Measurements from ENCODE around the gene TUBB8.
A peak's percentile ranks its signal among the peaks of the same experiment; 100 is the strongest.
"Not testable (repeated sequence)": the region's sequence is repeated elsewhere in the genome, so short reads cannot be mapped to it uniquely, and the experiment has no call there.

Gene TUBB8

GRCh38 chr10:74266-74621 lies 25.1 kb upstream of the TUBB8 start:
- H3K27ac ChIP-seq (ENCODE audit: low read depth, low read length); H3K79me2 ChIP-seq (ENCODE audit: control insufficient read depth, insufficient read depth, low read length); H2BK5ac ChIP-seq (ENCODE audit: low read length); H2BK120ac ChIP-seq (ENCODE audit: low read depth, low read length); H3K79me1 ChIP-seq (ENCODE audit: low read length); H3K4me2 ChIP-seq (ENCODE audit: low read length); H2AK5ac ChIP-seq (ENCODE audit: low read length); H3K4me3 ChIP-seq (ENCODE audit: low read length); H4K5ac ChIP-seq (ENCODE audit: low read length); H3K9ac ChIP-seq (ENCODE audit: low read length); H2BK15ac ChIP-seq (replicated peaks; ENCODE audit: low read depth); DNase-seq; H4K8ac ChIP-seq (ENCODE audit: low read depth, low read length); H3K36me3 ChIP-seq (ENCODE audit: control insufficient read depth, insufficient read depth, low read length); H3K23ac ChIP-seq (ENCODE audit: low read length); H3K4me1 ChIP-seq (ENCODE audit: control insufficient read depth, low read depth, low read length); H3K56ac ChIP-seq (ENCODE audit: low read length); H3K27me3 ChIP-seq (ENCODE audit: insufficient read depth, low read length, poor library complexity); H3K4ac ChIP-seq (ENCODE audit: low read depth, low read length); H3K18ac ChIP-seq (ENCODE audit: low read length): not testable (repeated sequence)
- no CpG with 5 or more reads among the region's 17 CpGs for WGBS (ENCODE audit: extremely low coverage, insufficient coverage, low lambda C conversion rate)

- H2BK120ac ChIP-seq (ENCODE audit: low read depth, low read length); H3K27me3 ChIP-seq (ENCODE audit: insufficient read depth, low read length, poor library complexity); H3K18ac ChIP-seq (ENCODE audit: low read length); H3K79me1 ChIP-seq (ENCODE audit: low read length); H4K5ac ChIP-seq (ENCODE audit: low read length); H3K4me2 ChIP-seq (ENCODE audit: low read length); H3K23ac ChIP-seq (ENCODE audit: low read length); H2BK5ac ChIP-seq (ENCODE audit: low read length); H2AK5ac ChIP-seq (ENCODE audit: low read length); H3K4me1 ChIP-seq (ENCODE audit: control insufficient read depth, low read depth, low read length); H3K4me3 ChIP-seq (ENCODE audit: low read length); H3K36me3 ChIP-seq (ENCODE audit: control insufficient read depth, insufficient read depth, low read length); H4K8ac ChIP-seq (ENCODE audit: low read depth, low read length); H3K27ac ChIP-seq (ENCODE audit: low read depth, low read length); H3K79me2 ChIP-seq (ENCODE audit: control insufficient read depth, insufficient read depth, low read length); H2BK15ac ChIP-seq (replicated peaks; ENCODE audit: low read depth); H3K4ac ChIP-seq (ENCODE audit: low read depth, low read length): not testable (repeated sequence)
- H3K9ac ChIP-seq (ENCODE audit: low read length) = peak overlapping the region; percentile 36
- no CpG with 5 or more reads among the region's 65 CpGs for WGBS (ENCODE audit: extremely low coverage, insufficient coverage, low lambda C conversion rate)
- DNase-seq = peak; percentile 48
- peak overlapping the region; percentile 76 for H3K56ac ChIP-seq (ENCODE audit: low read length)
These were observed 24.6 kb upstream of the TUBB8 start for GRCh38 chr10:73543-74265.

GRCh38 chr10:68156-68555 lies 19.1 kb upstream of the TUBB8 start:
- not testable (repeated sequence) for H3K9ac ChIP-seq (ENCODE audit: low read length); H4K5ac ChIP-seq (ENCODE audit: low read length); H3K36me3 ChIP-seq (ENCODE audit: control insufficient read depth, insufficient read depth, low read length); H3K4me2 ChIP-seq (ENCODE audit: low read length); DNase-seq; H3K18ac ChIP-seq (ENCODE audit: low read length); H2AK5ac ChIP-seq (ENCODE audit: low read length); H3K4ac ChIP-seq (ENCODE audit: low read depth, low read length); H3K27ac ChIP-seq (ENCODE audit: low read depth, low read length); H2BK15ac ChIP-seq (replicated peaks; ENCODE audit: low read depth); H4K8ac ChIP-seq (ENCODE audit: low read depth, low read length); H2BK5ac ChIP-seq (ENCODE audit: low read length); H3K79me1 ChIP-seq (ENCODE audit: low read length); H2BK120ac ChIP-seq (ENCODE audit: low read depth, low read length); H3K79me2 ChIP-seq (ENCODE audit: control insufficient read depth, insufficient read depth, low read length); H3K56ac ChIP-seq (ENCODE audit: low read length); H3K27me3 ChIP-seq (ENCODE audit: insufficient read depth, low read length, poor library complexity); H3K23ac ChIP-seq (ENCODE audit: low read length); H3K4me3 ChIP-seq (ENCODE audit: low read length); H3K4me1 ChIP-seq (ENCODE audit: control insufficient read depth, low read depth, low read length)
- no CpG with 5 or more reads among the region's 5 CpGs for WGBS (ENCODE audit: extremely low coverage, insufficient coverage, low lambda C conversion rate)

GRCh38 chr10:49926-50325 lies 830 bp upstream of the TUBB8 start:
- H3K56ac ChIP-seq (ENCODE audit: low read length); H3K9ac ChIP-seq (ENCODE audit: low read length); H3K18ac ChIP-seq (ENCODE audit: low read length); H3K36me3 ChIP-seq (ENCODE audit: control insufficient read depth, insufficient read depth, low read length); H3K4me2 ChIP-seq (ENCODE audit: low read length); H4K5ac ChIP-seq (ENCODE audit: low read length); H3K27ac ChIP-seq (ENCODE audit: low read depth, low read length); H4K8ac ChIP-seq (ENCODE audit: low read depth, low read length); H2BK5ac ChIP-seq (ENCODE audit: low read length); H2BK120ac ChIP-seq (ENCODE audit: low read depth, low read length); DNase-seq; H2AK5ac ChIP-seq (ENCODE audit: low read length); H3K79me1 ChIP-seq (ENCODE audit: low read length); H3K4me3 ChIP-seq (ENCODE audit: low read length); H3K23ac ChIP-seq (ENCODE audit: low read length); H3K4me1 ChIP-seq (ENCODE audit: control insufficient read depth, low read depth, low read length); H2BK15ac ChIP-seq (replicated peaks; ENCODE audit: low read depth); H3K27me3 ChIP-seq (ENCODE audit: insufficient read depth, low read length, poor library complexity); H3K4ac ChIP-seq (ENCODE audit: low read depth, low read length); H3K79me2 ChIP-seq (ENCODE audit: control insufficient read depth, insufficient read depth, low read length): not testable (repeated sequence)
- WGBS (ENCODE audit: extremely low coverage, insufficient coverage, low lambda C conversion rate) = no CpG with 5 or more reads among the region's 2 CpGs

GRCh38 chr10:47864-48263 lies 1.2 kb downstream of the TUBB8 start:
- WGBS (ENCODE audit: extremely low coverage, insufficient coverage, low lambda C conversion rate) = no CpG with 5 or more reads among the region's 16 CpGs
- not testable (repeated sequence) for H3K4me3 ChIP-seq (ENCODE audit: low read length); DNase-seq

GRCh38 chr10:13315-13635 lies 35.8 kb downstream of the TUBB8 start:
- H2BK15ac ChIP-seq (replicated peaks; ENCODE audit: low read depth); H3K4ac ChIP-seq (ENCODE audit: low read depth, low read length); H3K4me1 ChIP-seq (ENCODE audit: control insufficient read depth, low read depth, low read length); H3K27ac ChIP-seq (ENCODE audit: low read depth, low read length); H3K4me3 ChIP-seq (ENCODE audit: low read length); H3K27me3 ChIP-seq (ENCODE audit: insufficient read depth, low read length, poor library complexity); H3K23ac ChIP-seq (ENCODE audit: low read length); H3K36me3 ChIP-seq (ENCODE audit: control insufficient read depth, insufficient read depth, low read length); DNase-seq; H3K9ac ChIP-seq (ENCODE audit: low read length); H3K56ac ChIP-seq (ENCODE audit: low read length); H4K5ac ChIP-seq (ENCODE audit: low read length); H2BK5ac ChIP-seq (ENCODE audit: low read length); H3K79me2 ChIP-seq (ENCODE audit: control insufficient read depth, insufficient read depth, low read length); H3K4me2 ChIP-seq (ENCODE audit: low read length); H3K79me1 ChIP-seq (ENCODE audit: low read length); H2AK5ac ChIP-seq (ENCODE audit: low read length); H4K8ac ChIP-seq (ENCODE audit: low read depth, low read length); H3K18ac ChIP-seq (ENCODE audit: low read length); H2BK120ac ChIP-seq (ENCODE audit: low read depth, low read length): not testable (repeated sequence)
- WGBS (ENCODE audit: extremely low coverage, insufficient coverage, low lambda C conversion rate) = no CpG with 5 or more reads among the region's 2 CpGs

More at GRCh38 chr10:47864-48263, 1.2 kb downstream of the TUBB8 start:
- H4K8ac ChIP-seq (ENCODE audit: low read depth, low read length); H3K27me3 ChIP-seq (ENCODE audit: insufficient read depth, low read length, poor library complexity); H3K9ac ChIP-seq (ENCODE audit: low read length); H2AK5ac ChIP-seq (ENCODE audit: low read length); H3K79me2 ChIP-seq (ENCODE audit: control insufficient read depth, insufficient read depth, low read length); H3K56ac ChIP-seq (ENCODE audit: low read length); H4K5ac ChIP-seq (ENCODE audit: low read length); H3K4me2 ChIP-seq (ENCODE audit: low read length); H2BK5ac ChIP-seq (ENCODE audit: low read length); H3K79me1 ChIP-seq (ENCODE audit: low read length); H3K27ac ChIP-seq (ENCODE audit: low read depth, low read length); H2BK120ac ChIP-seq (ENCODE audit: low read depth, low read length); H3K36me3 ChIP-seq (ENCODE audit: control insufficient read depth, insufficient read depth, low read length); H3K4ac ChIP-seq (ENCODE audit: low read depth, low read length); H2BK15ac ChIP-seq (replicated peaks; ENCODE audit: low read depth); H3K23ac ChIP-seq (ENCODE audit: low read length); H3K18ac ChIP-seq (ENCODE audit: low read length); H3K4me1 ChIP-seq (ENCODE audit: control insufficient read depth, low read depth, low read length): not testable (repeated sequence)

All from mesendoderm (in vitro differentiated cells).